Dedifferentiated amniotic fluid mesenchymal stem cell (primary cell): ENCODE results near the gene VSIG10.
"Not testable (repeated sequence)": the region's sequence is repeated elsewhere in the genome, so short reads cannot be mapped to it uniquely, and the experiment has no call there.

ENCODE experiments used
- DNase-seq: peaks from one replicate; pipeline ENCODE4 v3.0.0-alpha.2; 2016; ENCODE audit errors: extremely low spot score

VSIG10 gene

GRCh38 chr12:118107694-118108093, 3.9 kb upstream of the VSIG10 start:
- no peak for DNase-seq

- DNase-seq = no peak
These were observed 3.2 kb upstream of the VSIG10 start for GRCh38 chr12:118107011-118107410.

- DNase-seq = no peak
These were observed 610 bp downstream of the VSIG10 start for GRCh38 chr12:118103201-118103600.

GRCh38 chr12:118102609-118103008, 1.2 kb downstream of the VSIG10 start:
- DNase-seq = no peak

GRCh38 chr12:118102070-118102469, 1.7 kb downstream of the VSIG10 start:
- no peak for DNase-seq

GRCh38 chr12:118101051-118101450, 2.8 kb downstream of the VSIG10 start:
- DNase-seq = no peak

GRCh38 chr12:118098911-118099671, 4.7 kb downstream of the VSIG10 start:
- DNase-seq = no peak

- DNase-seq = no peak
These were observed 5.4 kb downstream of the VSIG10 start for GRCh38 chr12:118098401-118098800.

- no peak for DNase-seq
These were observed 9.8 kb downstream of the VSIG10 start for GRCh38 chr12:118094039-118094438.

GRCh38 chr12:118089782-118090181, 14.0 kb downstream of the VSIG10 start:
- DNase-seq = no peak

- no peak for DNase-seq
These were observed 21.6 kb downstream of the VSIG10 start for GRCh38 chr12:118082161-118082560.

GRCh38 chr12:118081521-118081920, 22.3 kb downstream of the VSIG10 start:
- not testable (repeated sequence) for DNase-seq

- no peak for DNase-seq
These were observed 30.0 kb downstream of the VSIG10 start for GRCh38 chr12:118073768-118074167.

- DNase-seq = no peak
These were observed 33.2 kb downstream of the VSIG10 start for GRCh38 chr12:118070650-118071049.

- DNase-seq = no peak
These were observed 35.4 kb downstream of the VSIG10 start for GRCh38 chr12:118068445-118068844.

GRCh38 chr12:118065380-118065779, 38.4 kb downstream of the VSIG10 start:
- DNase-seq = no peak

GRCh38 chr12:118064608-118065007, 39.2 kb downstream of the VSIG10 start:
- no peak for DNase-seq

- no peak for DNase-seq
These were observed 40.0 kb downstream of the VSIG10 start for GRCh38 chr12:118063576-118064391.

GRCh38 chr12:118061873-118062843, 41.7 kb downstream of the VSIG10 start:
- peak; percentile 31 for DNase-seq

GRCh38 chr12:118061011-118061872, 42.6 kb downstream of the VSIG10 start, which contains the start of gene WSB2:
Gene WSB2, minus strand, starts transcription at chr12:118061179. Its CDS starts 131 bp downstream, at chr12:118061048.
- no peak for DNase-seq
